Measurements from ENCODE around the gene GLP1R. TPM values are rescaled to one million over a fixed set of nuclear protein-coding genes. Genes with fewer than 3 reads are reported as not detected.

Gene GLP1R
- total and polyA plus RNA-seq, 5 donors from 2014 or later = not detected

DNA sequence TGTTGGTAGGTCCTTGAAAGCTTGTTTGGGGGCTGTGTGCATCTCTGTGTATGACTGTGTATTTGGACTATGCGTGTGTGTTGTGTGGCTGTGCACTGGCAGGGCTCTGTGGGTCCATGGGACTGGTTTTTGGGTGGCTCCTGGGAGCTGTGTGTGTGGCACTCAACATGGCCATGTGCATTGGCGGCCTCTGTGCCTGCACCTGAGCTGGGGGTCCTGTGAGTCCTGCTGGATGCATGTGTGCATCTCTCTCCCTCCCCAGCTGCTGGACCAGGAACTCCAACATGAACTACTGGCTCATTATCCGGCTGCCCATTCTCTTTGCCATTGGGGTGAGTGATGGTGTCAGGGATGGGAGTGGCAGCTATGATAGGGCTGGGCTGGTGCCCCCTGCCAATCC is 30.1 kb downstream of the GLP1R start:
- H3K36me3 ChIP-seq (ENCODE audit: control insufficient read depth, insufficient read depth, low read length) = no peaks in the 10 kb centered on the region
- DNase-seq (no peak), ATAC-seq (ENCODE audit: low read depth in 2 of 2) (no peak)
- no peak overlapping the region for H3K27ac Mint-ChIP-seq
- H3K9me3 ChIP-seq (ENCODE audit: control insufficient read depth in 2 of 2, low read length in 2 of 2) = no peaks in the 10 kb centered on the region
- no peaks in the 10 kb centered on the region for H3K36me3 Mint-ChIP-seq
- no peaks in the 10 kb centered on the region for H3K4me1 ChIP-seq (ENCODE audit: control insufficient read depth, insufficient read depth, low read length, poor library complexity, severe bottlenecking)
- H3K4me3 Mint-ChIP-seq = no peak overlapping the region
- H3K4me3 ChIP-seq (ENCODE audit: low read depth, low read length) = no peak overlapping the region
- H3K9me3 Mint-ChIP-seq = no peaks in the 10 kb centered on the region
- no peaks in the 10 kb centered on the region for H3K27me3 ChIP-seq (ENCODE audit: control insufficient read depth, insufficient read depth, low read length)
- H3K27ac ChIP-seq (ENCODE audit: insufficient read depth, low read length, poor library complexity, severe bottlenecking) = no peak overlapping the region
- H3K27me3 Mint-ChIP-seq = peaks cover 8% of the 10 kb centered on the region
- no peaks in the 10 kb centered on the region for H3K4me1 Mint-ChIP-seq

GRCh38 chr6:39079197-39080125 is 30.9 kb downstream of the GLP1R start:
- H3K4me1 Mint-ChIP-seq = no peaks in the 10 kb centered on the region
- no peak overlapping the region for H3K27ac Mint-ChIP-seq
- H3K4me3 Mint-ChIP-seq = no peak overlapping the region
- no peak for DNase-seq
- Histone ChIP-seq H3K27me3 (ENCODE audit: control insufficient read depth, insufficient read depth, low read length) (no peaks in the 10 kb centered on the region), H3K27ac (ENCODE audit: insufficient read depth, low read length, poor library complexity, severe bottlenecking) (no peak overlapping the region), H3K9me3 (ENCODE audit: control insufficient read depth in 2 of 2, low read length in 2 of 2) (no peaks in the 10 kb centered on the region), H3K36me3 (ENCODE audit: control insufficient read depth, insufficient read depth, low read length) (no peaks in the 10 kb centered on the region), H3K4me3 (ENCODE audit: low read depth, low read length) (no peak overlapping the region), H3K4me1 (ENCODE audit: control insufficient read depth, insufficient read depth, low read length, poor library complexity, severe bottlenecking) (no peaks in the 10 kb centered on the region)
- no peaks in the 10 kb centered on the region for H3K36me3 Mint-ChIP-seq
- H3K27me3 Mint-ChIP-seq = peaks cover 9% of the 10 kb centered on the region
- no peak for ATAC-seq (ENCODE audit: low read depth in 2 of 2)
- H3K9me3 Mint-ChIP-seq = no peaks in the 10 kb centered on the region

- Mint-ChIP-seq H3K27ac (no peak overlapping the region), H3K27me3 (peaks cover 7% of the 10 kb centered on the region), H3K4me3 (no peak overlapping the region), H3K9me3 (no peaks in the 10 kb centered on the region), H3K36me3 (no peaks in the 10 kb centered on the region), H3K4me1 (no peaks in the 10 kb centered on the region)
- Histone ChIP-seq H3K4me1 (ENCODE audit: control insufficient read depth, insufficient read depth, low read length, poor library complexity, severe bottlenecking) (no peaks in the 10 kb centered on the region), H3K9me3 (ENCODE audit: control insufficient read depth in 2 of 2, low read length in 2 of 2) (no peaks in the 10 kb centered on the region), H3K4me3 (ENCODE audit: low read depth, low read length) (no peak overlapping the region), H3K36me3 (ENCODE audit: control insufficient read depth, insufficient read depth, low read length) (no peaks in the 10 kb centered on the region), H3K27ac (ENCODE audit: insufficient read depth, low read length, poor library complexity, severe bottlenecking) (no peak overlapping the region), H3K27me3 (ENCODE audit: control insufficient read depth, insufficient read depth, low read length) (no peaks in the 10 kb centered on the region)
- no peak for ATAC-seq (ENCODE audit: low read depth in 2 of 2)
- DNase-seq = no peak
These were observed 31.8 kb downstream of the GLP1R start for GRCh38 chr6:39080246-39080875.

DNA sequence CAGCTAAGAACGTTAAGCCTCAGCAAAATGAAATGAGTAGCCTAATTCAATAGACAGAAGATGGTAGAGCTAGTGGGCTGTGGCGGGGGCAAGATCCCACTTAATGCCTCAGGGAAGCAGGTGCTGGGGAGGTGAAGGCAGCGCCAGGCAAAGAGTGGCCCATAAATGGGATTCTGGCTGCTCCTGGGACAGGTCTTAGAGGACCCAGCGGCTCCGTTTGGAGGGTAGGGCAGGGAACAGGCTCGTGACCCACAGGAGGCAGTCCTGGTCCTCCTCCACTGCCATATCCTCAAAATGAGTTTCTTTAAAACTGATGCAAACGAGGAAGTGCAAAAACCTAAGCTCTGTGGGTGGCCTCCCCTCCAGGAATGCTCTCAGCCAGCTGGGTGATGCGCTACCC is 33.7 kb downstream of the GLP1R start:
- DNase-seq = no peak
- no peaks in the 10 kb centered on the region for H3K36me3 ChIP-seq (ENCODE audit: control insufficient read depth, insufficient read depth, low read length)
- no peaks in the 10 kb centered on the region for H3K27me3 ChIP-seq (ENCODE audit: control insufficient read depth, insufficient read depth, low read length)
- Mint-ChIP-seq H3K27ac (no peak overlapping the region), H3K4me3 (no peak overlapping the region), H3K36me3 (no peaks in the 10 kb centered on the region), H3K4me1 (peaks cover 0 to 3% (median 1%) of the 10 kb centered on the region in 4 donors), H3K9me3 (no peaks in the 10 kb centered on the region), H3K27me3 (peaks cover 18% of the 10 kb centered on the region)
- no peaks in the 10 kb centered on the region for H3K9me3 ChIP-seq (ENCODE audit: control insufficient read depth in 2 of 2, low read length in 2 of 2)
- ATAC-seq (ENCODE audit: low read depth in 2 of 2) = no peak
- H3K4me3 ChIP-seq (ENCODE audit: low read depth, low read length) = no peak overlapping the region
- no peak overlapping the region for H3K27ac ChIP-seq (ENCODE audit: insufficient read depth, low read length, poor library complexity, severe bottlenecking)
- peaks cover 6% of the 10 kb centered on the region for H3K4me1 ChIP-seq (ENCODE audit: control insufficient read depth, insufficient read depth, low read length, poor library complexity, severe bottlenecking)

- Histone ChIP-seq H3K9me3 (ENCODE audit: control insufficient read depth in 2 of 2, low read length in 2 of 2) (no peaks in the 10 kb centered on the region), H3K4me3 (ENCODE audit: low read depth, low read length) (no peak overlapping the region), H3K36me3 (ENCODE audit: control insufficient read depth, insufficient read depth, low read length) (no peaks in the 10 kb centered on the region), H3K27me3 (ENCODE audit: control insufficient read depth, insufficient read depth, low read length) (no peaks in the 10 kb centered on the region), H3K27ac (ENCODE audit: insufficient read depth, low read length, poor library complexity, severe bottlenecking) (no peak overlapping the region), H3K4me1 (ENCODE audit: control insufficient read depth, insufficient read depth, low read length, poor library complexity, severe bottlenecking) (peaks cover 6% of the 10 kb centered on the region)
- Mint-ChIP-seq H3K27ac (no peak overlapping the region), H3K4me1 (peaks cover 0 to 3% (median 1%) of the 10 kb centered on the region in 4 donors), H3K27me3 (peaks cover 22% of the 10 kb centered on the region), H3K4me3 (no peak overlapping the region), H3K9me3 (no peaks in the 10 kb centered on the region), H3K36me3 (no peaks in the 10 kb centered on the region)
- no peak for DNase-seq
- no peak for ATAC-seq (ENCODE audit: low read depth in 2 of 2)
These were observed 34.7 kb downstream of the GLP1R start for GRCh38 chr6:39083231-39083634.

- Mint-ChIP-seq H3K27me3 (peaks cover 27% of the 10 kb centered on the region), H3K4me3 (no peak overlapping the region), H3K4me1 (peaks cover 0 to 3% (median 1%) of the 10 kb centered on the region in 4 donors), H3K9me3 (no peaks in the 10 kb centered on the region), H3K36me3 (no peaks in the 10 kb centered on the region), H3K27ac (no peak overlapping the region)
- H3K27me3 ChIP-seq (ENCODE audit: control insufficient read depth, insufficient read depth, low read length) = no peaks in the 10 kb centered on the region
- no peak for DNase-seq
- H3K4me3 ChIP-seq (ENCODE audit: low read depth, low read length) = no peak overlapping the region
- peaks cover 6% of the 10 kb centered on the region for H3K4me1 ChIP-seq (ENCODE audit: control insufficient read depth, insufficient read depth, low read length, poor library complexity, severe bottlenecking)
- H3K9me3 ChIP-seq (ENCODE audit: control insufficient read depth in 2 of 2, low read length in 2 of 2) = no peaks in the 10 kb centered on the region
- no peaks in the 10 kb centered on the region for H3K36me3 ChIP-seq (ENCODE audit: control insufficient read depth, insufficient read depth, low read length)
- no peak overlapping the region for H3K27ac ChIP-seq (ENCODE audit: insufficient read depth, low read length, poor library complexity, severe bottlenecking)
- no peak for ATAC-seq (ENCODE audit: low read depth in 2 of 2)
These were observed 35.9 kb downstream of the GLP1R start for GRCh38 chr6:39084506-39084905.

- H3K4me3 ChIP-seq (ENCODE audit: low read depth, low read length) = no peak overlapping the region
- H3K27me3 ChIP-seq (ENCODE audit: control insufficient read depth, insufficient read depth, low read length) = no peaks in the 10 kb centered on the region
- ATAC-seq (ENCODE audit: low read depth in 2 of 2) (no peak), DNase-seq (no peak)
- Mint-ChIP-seq H3K27me3 (peaks cover 29% of the 10 kb centered on the region), H3K27ac (peak overlapping the region in 1 of 3 donors; percentile 15), H3K9me3 (no peaks in the 10 kb centered on the region), H3K4me3 (no peak overlapping the region), H3K36me3 (no peaks in the 10 kb centered on the region), H3K4me1 (peaks cover 0 to 4% (median 2%) of the 10 kb centered on the region in 4 donors)
- H3K36me3 ChIP-seq (ENCODE audit: control insufficient read depth, insufficient read depth, low read length) = no peaks in the 10 kb centered on the region
- no peaks in the 10 kb centered on the region for H3K9me3 ChIP-seq (ENCODE audit: control insufficient read depth in 2 of 2, low read length in 2 of 2)
- H3K4me1 ChIP-seq (ENCODE audit: control insufficient read depth, insufficient read depth, low read length, poor library complexity, severe bottlenecking) = peaks cover 6% of the 10 kb centered on the region
- no peak overlapping the region for H3K27ac ChIP-seq (ENCODE audit: insufficient read depth, low read length, poor library complexity, severe bottlenecking)
These were observed 36.7 kb downstream of the GLP1R start for GRCh38 chr6:39085129-39085797.
